ENCODE results near the gene INO80E.
"Not testable (repeated sequence)": the region's sequence is repeated elsewhere in the genome, so short reads cannot be mapped to it uniquely, and the experiment has no call there.

DNA sequence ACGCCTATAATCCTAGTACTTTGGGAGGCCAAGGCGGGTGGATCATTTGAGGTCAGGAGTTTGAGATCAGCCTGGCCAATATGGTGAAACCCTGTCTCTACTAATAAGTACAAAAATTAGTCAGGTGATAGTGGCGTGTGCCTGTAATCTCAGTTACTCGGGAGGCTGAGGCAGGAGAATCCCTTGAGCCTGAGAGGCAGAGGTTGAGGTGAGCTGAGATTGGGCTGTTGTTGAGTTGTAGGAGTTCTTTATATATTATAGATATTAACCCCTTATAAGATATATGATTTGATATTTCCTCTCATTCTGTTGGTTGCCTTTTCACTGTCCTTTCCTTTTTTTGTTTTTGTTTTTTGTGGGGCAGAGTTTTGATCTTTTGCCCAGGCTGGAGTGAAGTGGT lies 36.2 kb upstream of the INO80E start:
- TF ChIP-seq, protein P1, sequence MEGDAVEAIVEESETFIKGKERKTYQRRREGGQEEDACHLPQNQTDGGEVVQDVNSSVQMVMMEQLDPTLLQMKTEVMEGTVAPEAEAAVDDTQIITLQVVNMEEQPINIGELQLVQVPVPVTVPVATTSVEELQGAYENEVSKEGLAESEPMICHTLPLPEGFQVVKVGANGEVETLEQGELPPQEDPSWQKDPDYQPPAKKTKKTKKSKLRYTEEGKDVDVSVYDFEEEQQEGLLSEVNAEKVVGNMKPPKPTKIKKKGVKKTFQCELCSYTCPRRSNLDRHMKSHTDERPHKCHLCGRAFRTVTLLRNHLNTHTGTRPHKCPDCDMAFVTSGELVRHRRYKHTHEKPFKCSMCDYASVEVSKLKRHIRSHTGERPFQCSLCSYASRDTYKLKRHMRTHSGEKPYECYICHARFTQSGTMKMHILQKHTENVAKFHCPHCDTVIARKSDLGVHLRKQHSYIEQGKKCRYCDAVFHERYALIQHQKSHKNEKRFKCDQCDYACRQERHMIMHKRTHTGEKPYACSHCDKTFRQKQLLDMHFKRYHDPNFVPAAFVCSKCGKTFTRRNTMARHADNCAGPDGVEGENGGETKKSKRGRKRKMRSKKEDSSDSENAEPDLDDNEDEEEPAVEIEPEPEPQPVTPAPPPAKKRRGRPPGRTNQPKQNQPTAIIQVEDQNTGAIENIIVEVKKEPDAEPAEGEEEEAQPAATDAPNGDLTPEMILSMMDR (IDR thresholded peaks at IDR 0.05; ENCODE audit: low read length), result not testable (repeated sequence)
- TF ChIP-seq EZH2 (optimal IDR thresholded peaks at IDR 0.05; ENCODE audit: low read depth, low read length); EZH2phosphoT487 (IDR thresholded peaks at IDR 0.05; ENCODE audit: low read length): not testable (repeated sequence)
